H9 (cell line): Measurements from ENCODE around the gene GPC3. TPM values are rescaled to one million over a fixed set of nuclear protein-coding genes. Genes with fewer than 3 reads are reported as not detected.

Experiments used
- DNase-seq: peaks from one replicate; pipeline ENCODE4 v3.0.0-alpha.2; 2017
- H2AFZ ChIP-seq: one replicate; pipeline ENCODE4 v1.6.1; 2013; ENCODE audit warnings: mild to moderate bottlenecking, low read length, control low read depth, moderate library complexity
- H2AK5ac ChIP-seq: 2 replicates; pipeline ENCODE4 v1.6.1; 2013; ENCODE audit warnings: low read length, control low read depth, mixed read lengths; ENCODE audit not compliant: insufficient read length
- H2BK120ac ChIP-seq: one replicate; pipeline ENCODE4 v1.6.1; 2013; ENCODE audit warnings: low read depth, mild to moderate bottlenecking, low read length, control low read depth, inconsistent platforms; ENCODE audit not compliant: poor library complexity, severe bottlenecking
- H2BK12ac ChIP-seq: 2 replicates; pipeline ENCODE4 v1.6.1; 2013; ENCODE audit warnings: low read length, control low read depth, mixed read lengths, low read depth; ENCODE audit not compliant: insufficient read length
- H2BK15ac ChIP-seq: 2 replicates; pipeline ENCODE4 v1.6.1; 2013; ENCODE audit warnings: low read depth, low read length, control low read depth
- H2BK20ac ChIP-seq: one replicate; pipeline ENCODE4 v1.6.1; 2013; ENCODE audit warnings: low read depth, mild to moderate bottlenecking, low read length, control low read depth, inconsistent platforms; ENCODE audit not compliant: poor library complexity, severe bottlenecking
- H2BK5ac ChIP-seq: 2 replicates; pipeline ENCODE4 v1.6.1; 2013; ENCODE audit warnings: low read length, control low read depth, mixed read lengths; ENCODE audit not compliant: insufficient read length
- H3K14ac ChIP-seq: 2 replicates; pipeline ENCODE4 v1.6.1; 2013; ENCODE audit warnings: low read length, control low read depth; ENCODE audit not compliant: insufficient read depth
- H3K18ac ChIP-seq: 2 replicates; pipeline ENCODE4 v1.6.1; 2013; ENCODE audit warnings: low read depth, mild to moderate bottlenecking, mixed read lengths, low read length, control low read depth; ENCODE audit not compliant: insufficient read length
- H3K23ac ChIP-seq: 2 replicates; pipeline ENCODE4 v1.6.1; 2013; ENCODE audit warnings: low read length, control low read depth, mixed read lengths, low read depth; ENCODE audit not compliant: insufficient read length
- H3K23me2 ChIP-seq: 2 replicates; pipeline ENCODE4 v1.6.1; 2013; ENCODE audit warnings: low read depth, mild to moderate bottlenecking, mixed read lengths, low read length, control low read depth; ENCODE audit not compliant: insufficient read length, poor library complexity, severe bottlenecking
- H3K27ac ChIP-seq: 2 replicates; pipeline ENCODE4 v1.5.1; 2013; ENCODE audit warnings: low read length, control low read depth, mixed read lengths, low read depth; ENCODE audit not compliant: insufficient read length
- H3K27me3 ChIP-seq: 2 replicates; pipeline ENCODE4 v1.6.1; 2013; ENCODE audit warnings: low read length, control low read depth, inconsistent platforms; ENCODE audit not compliant: insufficient read depth
- H3K4ac ChIP-seq: 2 replicates; pipeline ENCODE4 v1.6.1; 2013; ENCODE audit warnings: low read depth, mild to moderate bottlenecking, control low read depth, inconsistent platforms, low read length, moderate library complexity
- H3K4me1 ChIP-seq: 2 replicates; pipeline ENCODE4 v1.6.1; 2013; ENCODE audit warnings: low read length, control low read depth, inconsistent platforms; ENCODE audit not compliant: insufficient read depth
- H3K4me2 ChIP-seq: 2 replicates; pipeline ENCODE4 v1.6.1; 2013; ENCODE audit warnings: low read length, control low read depth, mixed read lengths; ENCODE audit not compliant: insufficient read length, insufficient read depth
- H3K56ac ChIP-seq: 2 replicates; pipeline ENCODE4 v1.6.1; 2013; ENCODE audit warnings: low read depth, mild to moderate bottlenecking, mixed read lengths, low read length, control low read depth; ENCODE audit not compliant: insufficient read length
- H3K79me1 ChIP-seq: 2 replicates; pipeline ENCODE4 v1.6.1; 2013; ENCODE audit warnings: low read depth, mild to moderate bottlenecking, moderate library complexity, low read length, control low read depth, inconsistent platforms; ENCODE audit not compliant: insufficient read depth, poor library complexity, severe bottlenecking
- H3K79me2 ChIP-seq: 2 replicates; pipeline ENCODE4 v1.6.1; 2013; ENCODE audit warnings: low read length, control low read depth, inconsistent platforms; ENCODE audit not compliant: insufficient read depth
- H3K9ac ChIP-seq: 2 replicates; pipeline ENCODE4 v1.6.1; 2013; ENCODE audit warnings: low read length, control low read depth, mixed read lengths; ENCODE audit not compliant: insufficient read length; ENCODE audit errors: extremely low read depth
- H3K9me3 ChIP-seq: one replicate; pipeline ENCODE4 v1.6.1; 2013; ENCODE audit warnings: low read depth, low read length, inconsistent platforms; ENCODE audit not compliant: control insufficient read depth
- H3T11ph ChIP-seq: one replicate; pipeline ENCODE4 v1.6.1; 2013; ENCODE audit warnings: mild to moderate bottlenecking, low read length, control low read depth, inconsistent platforms
- H4K20me1 ChIP-seq: one replicate; pipeline ENCODE4 v1.6.1; 2013; ENCODE audit not compliant: control insufficient read depth, insufficient read length, insufficient read depth
- H4K5ac ChIP-seq: 2 replicates; pipeline ENCODE4 v1.6.1; 2013; ENCODE audit warnings: low read depth, mild to moderate bottlenecking, mixed read lengths, low read length, control low read depth; ENCODE audit not compliant: insufficient read length
- H4K8ac ChIP-seq: replicated peaks from 2 replicates; pipeline ENCODE4 v1.6.1; 2013; ENCODE audit warnings: low read length, control low read depth, mixed read lengths, low read depth; ENCODE audit not compliant: insufficient read length
- H4K91ac ChIP-seq: 2 replicates; pipeline ENCODE4 v1.6.1; 2013; ENCODE audit warnings: low read depth, mild to moderate bottlenecking, moderate library complexity, mixed read lengths, low read length, control low read depth; ENCODE audit not compliant: insufficient read length
- H3K27ac Mint-ChIP-seq, 3 experiments: 2 replicates in 2 of 3; 3 replicates in 1 of 3; pipeline ENCODE4 v1.8.0; 2020 to 2021; ENCODE audit warnings: mixed read lengths in 3 of 3, mild to moderate bottlenecking in 1 of 3, moderate library complexity in 1 of 3
- H3K27me3 Mint-ChIP-seq: 2 replicates; pipeline ENCODE4 v1.8.0; 2021; ENCODE audit warnings: low read depth, mild to moderate bottlenecking, moderate library complexity, mixed read lengths
- H3K36me3 Mint-ChIP-seq, 3 experiments: 2 replicates in 2 of 3; 3 replicates in 1 of 3; pipeline ENCODE4 v1.8.0; 2020 to 2021; ENCODE audit warnings: low read depth in 3 of 3, mixed read lengths in 3 of 3; ENCODE audit not compliant: insufficient read depth in 1 of 3
- H3K4me1 Mint-ChIP-seq, 2 experiments: 2 replicates each; pipeline ENCODE4 v1.8.0; 2020; ENCODE audit warnings: mixed read lengths in 2 of 2
- H3K4me3 Mint-ChIP-seq, 2 experiments: 2 replicates in 1 of 2; 3 replicates in 1 of 2; pipeline ENCODE4 v1.8.0; 2020 to 2021; ENCODE audit warnings: mild to moderate bottlenecking in 2 of 2, mixed read lengths in 2 of 2, moderate library complexity in 1 of 2
- H3K9me3 Mint-ChIP-seq, 2 experiments: 2 replicates in 1 of 2; 3 replicates in 1 of 2; pipeline ENCODE4 v1.8.0; 2020; ENCODE audit warnings: mild to moderate bottlenecking in 2 of 2, mixed read lengths in 2 of 2, moderate library complexity in 1 of 2
- WGBS: extraction: QIAGEN DNeasy Blood & Tissue Kit; methylation state at CpG from one replicate; pipeline ENCODE4 v1.1.7; 2013; ENCODE audit warnings: missing lambda C conversion rate, low lambda C conversion rate, mixed read lengths; ENCODE audit not compliant: insufficient read length; ENCODE audit errors: extremely low coverage; 5-methylcytosine and 5-hydroxymethylcytosine counted together
- total RNA-seq: library from RNA; stranded (reverse); gene quantifications from 2 replicates; pipeline ENCODE4 v1.2.1, GENCODE V29; 2021
- TF ChIP-seq, protein P1 (sequence below): fragments of 200-600 bp; sonication (generic); conservative IDR thresholded peaks from 3 replicates; pipeline ENCODE4 v1.8.0; 2021; ENCODE audit warnings: antibody characterized with exemption, mild to moderate bottlenecking

The GPC3 gene
- total RNA-seq, 1 experiment from 2014 or later: 108 TPM

DNA sequence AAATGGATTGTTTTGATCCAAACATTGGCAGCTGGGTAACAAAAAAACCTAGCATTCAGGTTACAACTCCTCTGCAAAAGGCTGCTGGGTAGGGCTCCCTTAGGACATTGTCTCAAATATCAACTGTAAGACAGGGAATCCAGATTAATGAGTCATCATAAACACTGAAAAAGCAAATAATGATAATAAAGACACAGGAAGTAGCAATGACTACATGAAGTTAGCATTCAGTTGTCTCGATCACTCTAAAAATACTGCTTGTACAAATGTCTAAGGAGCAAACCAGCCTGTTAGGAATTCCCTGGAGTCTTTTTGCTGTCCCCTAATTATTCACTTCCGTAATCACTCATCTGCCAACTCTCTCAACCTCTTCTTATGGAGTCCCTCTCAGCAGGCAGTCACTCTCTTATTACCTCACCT is 259.2 kb downstream of the GPC3 start:
- no peak overlapping the region for H2BK20ac ChIP-seq
- no peak for DNase-seq
- H2AK5ac ChIP-seq: no peak overlapping the region
- no peak overlapping the region for H3K18ac ChIP-seq
- no peaks in the 10 kb centered on the region for H3K9me3 ChIP-seq
- no peaks in the 10 kb centered on the region for H3K27me3 Mint-ChIP-seq
- H4K91ac ChIP-seq: no peak overlapping the region
- H3K4me2 ChIP-seq: no peak overlapping the region
- H3K4me1 ChIP-seq: no peaks in the 10 kb centered on the region
- H3K4me1 Mint-ChIP-seq: peaks cover 9 to 11% of the 10 kb centered on the region in 2 experiments
- H3K27me3 ChIP-seq: no peaks in the 10 kb centered on the region
- no peak overlapping the region for H3K9ac ChIP-seq
- H3K23me2 ChIP-seq: no peaks in the 10 kb centered on the region
- no peak overlapping the region for H4K5ac ChIP-seq
- H3K4ac ChIP-seq: no peak overlapping the region
- no peak overlapping the region for H3K14ac ChIP-seq
- no peak overlapping the region for H3K27ac ChIP-seq
- H3K23ac ChIP-seq: no peak overlapping the region
- no peak overlapping the region for H3K56ac ChIP-seq
- H3K9me3 Mint-ChIP-seq: no peaks in the 10 kb centered on the region; a peak in 1 of 5 replicates
- TF ChIP-seq, protein P1, sequence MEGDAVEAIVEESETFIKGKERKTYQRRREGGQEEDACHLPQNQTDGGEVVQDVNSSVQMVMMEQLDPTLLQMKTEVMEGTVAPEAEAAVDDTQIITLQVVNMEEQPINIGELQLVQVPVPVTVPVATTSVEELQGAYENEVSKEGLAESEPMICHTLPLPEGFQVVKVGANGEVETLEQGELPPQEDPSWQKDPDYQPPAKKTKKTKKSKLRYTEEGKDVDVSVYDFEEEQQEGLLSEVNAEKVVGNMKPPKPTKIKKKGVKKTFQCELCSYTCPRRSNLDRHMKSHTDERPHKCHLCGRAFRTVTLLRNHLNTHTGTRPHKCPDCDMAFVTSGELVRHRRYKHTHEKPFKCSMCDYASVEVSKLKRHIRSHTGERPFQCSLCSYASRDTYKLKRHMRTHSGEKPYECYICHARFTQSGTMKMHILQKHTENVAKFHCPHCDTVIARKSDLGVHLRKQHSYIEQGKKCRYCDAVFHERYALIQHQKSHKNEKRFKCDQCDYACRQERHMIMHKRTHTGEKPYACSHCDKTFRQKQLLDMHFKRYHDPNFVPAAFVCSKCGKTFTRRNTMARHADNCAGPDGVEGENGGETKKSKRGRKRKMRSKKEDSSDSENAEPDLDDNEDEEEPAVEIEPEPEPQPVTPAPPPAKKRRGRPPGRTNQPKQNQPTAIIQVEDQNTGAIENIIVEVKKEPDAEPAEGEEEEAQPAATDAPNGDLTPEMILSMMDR: no peak
- H3K79me1 ChIP-seq: no peaks in the 10 kb centered on the region
- H4K8ac ChIP-seq: no peak overlapping the region
- H2BK12ac ChIP-seq: no peak overlapping the region
- H3K36me3 Mint-ChIP-seq: peaks cover 0 to 2% (median 0%) of the 10 kb centered on the region in 3 experiments; a peak in 1 of 7 replicates
- no peak overlapping the region for H2BK120ac ChIP-seq
- H4K20me1 ChIP-seq: no peaks in the 10 kb centered on the region
- H3K79me2 ChIP-seq: no peaks in the 10 kb centered on the region
- no peak overlapping the region for H2AFZ ChIP-seq
- H3K27ac Mint-ChIP-seq: peak overlapping the region in 2 of 3 experiments; percentile 8 to 69; a peak in 2 of 7 replicates
- no CpG with 5 or more reads among the region's 2 CpGs for WGBS
- H3T11ph ChIP-seq: no peak overlapping the region
- no peak overlapping the region for H2BK15ac ChIP-seq
- H2BK5ac ChIP-seq: no peak overlapping the region
- no peak overlapping the region for H3K4me3 Mint-ChIP-seq
